GM12878 (cell line): ENCODE data around the gene SHISA3. TPM values are rescaled to one million over a fixed set of nuclear protein-coding genes. Genes with fewer than 3 reads are reported as not detected.

Experiments
- ATAC-seq: fragments of 200-7000 bp; cut with Tn5 transposase; 3 replicates; pipeline ENCODE4 v1.9.1; 2020; ENCODE audit warnings: mild to moderate bottlenecking, moderate library complexity
- BruUV-seq: library from RNA; stranded (reverse); fragments of 400-500 nt; replicated peaks from 2 replicates; lab custom pipeline; 2021; lab: Mats Ljungman, UMichigan
- CTCF ChIA-PET: fragments of 300-600 bp; sonication (Branson Sonifier 250); formaldehyde crosslinking; extraction: SDS; loops from one replicate; lab custom pipeline; 2021; ENCODE audit warnings: inconsistent platforms; lab: Yijun Ruan, JAX
- POLR2A ChIA-PET: fragments of 350-600 bp; formaldehyde crosslinking; extraction: SDS; loops from one replicate; lab custom pipeline; 2021; ENCODE audit warnings: inconsistent platforms; lab: Charles Lee
- RAD21 ChIA-PET: fragments of 300-600 bp; sonication (Branson Sonifier 250); formaldehyde crosslinking; loops from one replicate; lab custom pipeline; 2023; ENCODE audit warnings: antibody characterized with exemption; ENCODE audit not compliant: unreplicated experiment; lab: Charles Lee
- SMC1A ChIA-PET: fragments of 300-600 bp; sonication (Branson Sonifier 250); formaldehyde crosslinking; loops from one replicate; lab custom pipeline; 2023; ENCODE audit not compliant: unreplicated experiment, uncharacterized antibody; lab: Charles Lee
- DNase-seq: peaks from one replicate; pipeline ENCODE4 v3.0.0-alpha.2; 2011; ENCODE audit warnings: low read depth, low spot score
- FAIRE-seq: peaks from 3 replicates; lab custom pipeline; 2011; peaks lifted over from hg19 to GRCh38; lab: Jason Lieb, UNC
- H2AFZ ChIP-seq: 2 replicates; pipeline ENCODE4 v1.6.0; 2011; ENCODE audit warnings: low read depth, low read length, control low read depth; ENCODE audit not compliant: control insufficient read depth
- H3K27ac ChIP-seq: 2 replicates; pipeline ENCODE4 v1.5.1; 2011; ENCODE audit warnings: control low read depth; ENCODE audit not compliant: control insufficient read depth, insufficient read depth
- H3K27me3 ChIP-seq, 2 experiments: replicated peaks in 1 of 2; 2 replicates each; pipeline versions ENCODE4 v1.6.0 to v1.6.1; 2011; ENCODE audit warnings: low read length in 1 of 2; ENCODE audit not compliant: control insufficient read depth in 2 of 2, insufficient read depth in 2 of 2
- H3K36me3 ChIP-seq, 2 experiments: 2 replicates each; pipeline ENCODE4 v1.5.1; 2011; ENCODE audit warnings: low read length in 1 of 2; ENCODE audit not compliant: control insufficient read depth in 2 of 2, insufficient read depth in 2 of 2
- H3K4me1 ChIP-seq: 2 replicates; pipeline ENCODE4 v1.6.1; 2011; ENCODE audit warnings: mild to moderate bottlenecking, low read length, moderate library complexity, mixed read lengths; ENCODE audit not compliant: control insufficient read depth, insufficient read depth
- H3K4me2 ChIP-seq: 2 replicates; pipeline ENCODE4 v1.6.0; 2011; ENCODE audit warnings: control low read depth; ENCODE audit not compliant: control insufficient read depth, insufficient read depth
- H3K4me3 ChIP-seq: fragments of 200-600 bp; sonication (generic); 2 replicates; pipeline ENCODE4 v1.5.1; 2016
- H3K79me2 ChIP-seq: 2 replicates; pipeline ENCODE4 v1.6.0; 2011; ENCODE audit warnings: low read length; ENCODE audit not compliant: control insufficient read depth, insufficient read depth
- H3K9ac ChIP-seq: 2 replicates; pipeline ENCODE4 v1.8.0; 2011; ENCODE audit warnings: low read length, control low read depth, mixed read lengths; ENCODE audit not compliant: control insufficient read depth, insufficient read depth
- H3K9me3 ChIP-seq: replicated peaks from 3 replicates; pipeline ENCODE4 v1.5.1; 2011; ENCODE audit warnings: mild to moderate bottlenecking, low read length; ENCODE audit not compliant: control insufficient read depth, insufficient read depth
- H4K20me1 ChIP-seq: 2 replicates; pipeline ENCODE4 v1.6.0; 2011; ENCODE audit not compliant: control insufficient read depth, insufficient read depth
- E2F8 ChIP-seq: fragments of 450-650 bp; IDR thresholded peaks from 2 replicates; pipeline ENCODE4 v1.6.1; 2018; ENCODE audit warnings: mild to moderate bottlenecking, low read depth, moderate library complexity; ENCODE audit not compliant: partially characterized antibody
- ELK1 ChIP-seq: IDR thresholded peaks from 2 replicates; pipeline ENCODE4 v1.6.1; 2012; ENCODE audit warnings: low read depth, low read length, improper control_type of control experiment
- EZH2 ChIP-seq: IDR thresholded peaks from 2 replicates; pipeline ENCODE4 v1.6.1; 2012; ENCODE audit warnings: low read depth, mild to moderate bottlenecking, control low read depth, inconsistent platforms, low read length, borderline replicate concordance; ENCODE audit not compliant: control insufficient read depth
- HDAC6 ChIP-seq: fragments of 200-600 bp; sonication (generic); IDR thresholded peaks from one replicate; pipeline ENCODE4 v1.8.0; 2017; ENCODE audit warnings: antibody characterized with exemption; ENCODE audit not compliant: unreplicated experiment
- IKZF2 ChIP-seq, 2 experiments: fragments of 450-650 bp; IDR thresholded peaks; 2 replicates each; pipeline ENCODE4 v1.6.1; 2017; ENCODE audit warnings: mild to moderate bottlenecking in 2 of 2, moderate library complexity in 2 of 2
- KLF5 ChIP-seq: fragments of 450-650 bp; IDR thresholded peaks from 2 replicates; pipeline ENCODE4 v1.6.1; 2014; ENCODE audit warnings: mild to moderate bottlenecking; ENCODE audit not compliant: partially characterized antibody
- NR2C1 ChIP-seq: fragments of 450-650 bp; IDR thresholded peaks from 2 replicates; pipeline ENCODE4 v1.6.1; 2017; ENCODE audit warnings: antibody characterized with exemption, mild to moderate bottlenecking, moderate library complexity
- POLR2A ChIP-seq: IDR thresholded peaks from 2 replicates; pipeline ENCODE4 v1.6.1; 2011; ENCODE audit warnings: low read depth, mild to moderate bottlenecking, low read length
- RELB ChIP-seq: fragments of 450-650 bp; IDR thresholded peaks from 2 replicates; pipeline ENCODE4 v1.6.1; 2017; ENCODE audit warnings: low read depth, mild to moderate bottlenecking, moderate library complexity
- WGBS: methylation state at CpG from one replicate; pipeline ENCODE4 v1.1.6; 2016; ENCODE audit warnings: low lambda C conversion rate; ENCODE audit not compliant: insufficient replicate concordance, insufficient coverage; ENCODE audit errors: missing lambda C conversion rate; 5-methylcytosine and 5-hydroxymethylcytosine counted together
- in situ Hi-C: fragments of 300-500 bp; cut with MboI; formaldehyde crosslinking; loops from 9 replicates; pipeline ENCODE4 v1.14.3; 2018; ENCODE audit warnings: mixed read lengths
- intact Hi-C: fragments of 100-400 bp; cut with micrococcal nuclease; formaldehyde crosslinking; loops from one replicate; pipeline ENCODE4 v1.14.2; 2022; ENCODE audit not compliant: unreplicated experiment
- polyA plus RNA-seq, 11 experiments: library from polyadenylated mRNA; depleted of rRNA in 4 of 11; unstranded in 6 of 11; stranded (reverse) in 5 of 11; fragments of >200 nt; fragmentation: Nextera tagmentation in 4 of 11; fragmentation: Illumina TruSeq in 1 of 11; extraction: Ambion mirVana in 4 of 11; extraction: Trizol in 1 of 11; gene quantifications; 1 replicate in 1 of 11; 2 replicates in 10 of 11; pipeline versions ENCODE4 v1.2.1 to v1.2.3, GENCODE V29; 2011 to 2016; ENCODE audit warnings: inconsistent platforms in 2 of 11, missing spikeins in 2 of 11, low read depth in 1 of 11
- total RNA-seq, 4 experiments: library from RNA; depleted of rRNA in 3 of 4; stranded (reverse); fragments of >200 nt in 3 of 4; fragmentation: Illumina TruSeq in 1 of 4; extraction: Trizol in 1 of 4; gene quantifications; 2 replicates each; pipeline versions ENCODE4 v1.2.1 to v1.2.3, GENCODE V29; 2013 to 2021

SHISA3 gene
- total and polyA plus RNA-seq, 10 of the 15 experiments (the other 5 are each of a cell fraction or from before 2014, with no cell fraction given): 0.03 to 7.2 (median 4.4) TPM

GRCh38 chr4:42357325-42357724, 40.0 kb upstream of the SHISA3 start (continued):
- TF ChIP-seq IKZF2 (IDR thresholded peaks at IDR 0.05): peak; percentile 52 to 57
- no peak for TF ChIP-seq ELK1
- TF ChIP-seq HDAC6: no peak
- no peak for TF ChIP-seq KLF5
- TF ChIP-seq RELB: no peak
- TF ChIP-seq EZH2: no peak
- TF ChIP-seq NR2C1: no peak
- no peak for TF ChIP-seq POLR2A
- TF ChIP-seq, all 136 proteins: peak for 6

GRCh38 chr4:42359711-42360110, 37.6 kb upstream of the SHISA3 start:
- no peak for FAIRE-seq
- TF ChIP-seq E2F8: no peak
- Histone ChIP-seq H3K9ac (no peak overlapping the region), H3K4me1 (peaks cover 4% of the 10 kb centered on the region), H3K27me3 (no peaks in the 10 kb centered on the region), H3K4me2 (no peak overlapping the region), H3K9me3 (no peaks in the 10 kb centered on the region), H3K27ac (no peak overlapping the region), H2AFZ (no peak overlapping the region), H3K79me2 (no peaks in the 10 kb centered on the region), H3K36me3 (no peaks in the 10 kb centered on the region), H4K20me1 (no peaks in the 10 kb centered on the region), H3K4me3 (no peak overlapping the region)
- ATAC-seq: no peak
- WGBS: 66% methylated on average over 5 of the region's 5 CpGs
- intact Hi-C loops: no loop called here
- POLR2A ChIA-PET: no interaction called here
- CTCF ChIA-PET: interaction anchor here (1.1 to 1.3 kb wide), 3 partner anchors 12 to 76 kb away, joined by 3 to 4 read pairs (median 3); no protein-coding TSS in a partner anchor
- SMC1A ChIA-PET: interaction anchor here (0.6 to 2.5 kb wide), 6 partner anchors 12 to 215 kb away, joined by 3 to 8 read pairs (median 3); no protein-coding TSS in a partner anchor
- DNase-seq: no peak
- in situ Hi-C loops: no loop called here
- BruUV-seq: no TSS peak
- RAD21 ChIA-PET: interaction anchor here (1.3 to 2.0 kb wide), 2 partner anchors 9 to 12 kb away, joined by 3 to 7 read pairs; no protein-coding TSS in a partner anchor
